ENCODE measurements around the gene TLDC2.

Gene TLDC2

GRCh38 chr20:36865076-36865860 lies 10.7 kb upstream of the TLDC2 start:
- no peak for TF ChIP-seq CTCF (IDR thresholded peaks at IDR 0.05; ENCODE audit: unreplicated experiment in 3 of 3)
- no peaks in the 10 kb centered on the region for H3K9me3 Mint-ChIP-seq
- H3K4me3 Mint-ChIP-seq: peak overlapping the region; percentile 83 to 87 (median 87)
- peak overlapping the region; percentile 55 to 74 (median 60) for H3K27ac Mint-ChIP-seq
- no peaks in the 10 kb centered on the region for H3K36me3 Mint-ChIP-seq (ENCODE audit: low read depth)
- H3K4me1 Mint-ChIP-seq: peaks cover 18% of the 10 kb centered on the region
- no peaks in the 10 kb centered on the region for H3K27me3 Mint-ChIP-seq (ENCODE audit: low read depth)

GRCh38 chr20:36865861-36866149 lies 10.1 kb upstream of the TLDC2 start:
- Mint-ChIP-seq H3K4me3 (peak overlapping the region; percentile 75 to 87 (median 83)), H3K27ac (peak overlapping the region; percentile 11 to 60 (median 46)), H3K36me3 (ENCODE audit: low read depth) (no peaks in the 10 kb centered on the region), H3K9me3 (no peaks in the 10 kb centered on the region), H3K4me1 (peaks cover 13% of the 10 kb centered on the region), H3K27me3 (ENCODE audit: low read depth) (no peaks in the 10 kb centered on the region)
- no peak for TF ChIP-seq CTCF (IDR thresholded peaks at IDR 0.05; ENCODE audit: unreplicated experiment in 3 of 3)

- H3K27ac Mint-ChIP-seq: peak overlapping the region; percentile 3 to 60 (median 54)
- H3K9me3 Mint-ChIP-seq: no peaks in the 10 kb centered on the region
- H3K4me1 Mint-ChIP-seq: peaks cover 9% of the 10 kb centered on the region
- H3K27me3 Mint-ChIP-seq (ENCODE audit: low read depth): no peaks in the 10 kb centered on the region
- TF ChIP-seq CTCF (IDR thresholded peaks at IDR 0.05; ENCODE audit: unreplicated experiment in 3 of 3): no peak
- no peaks in the 10 kb centered on the region for H3K36me3 Mint-ChIP-seq (ENCODE audit: low read depth)
- peak overlapping the region; percentile 75 to 87 (median 83) for H3K4me3 Mint-ChIP-seq
Observed at GRCh38 chr20:36866164-36866563, 9.8 kb upstream of the TLDC2 start.

GRCh38 chr20:36866681-36867495 lies 9.1 kb upstream of the TLDC2 start:
- Mint-ChIP-seq H3K27ac (peak overlapping the region; percentile 3 to 60 (median 54)), H3K4me3 (peak overlapping the region; percentile 75 to 87 (median 83)), H3K36me3 (ENCODE audit: low read depth) (no peaks in the 10 kb centered on the region), H3K27me3 (ENCODE audit: low read depth) (no peaks in the 10 kb centered on the region), H3K9me3 (no peaks in the 10 kb centered on the region), H3K4me1 (peaks cover 3% of the 10 kb centered on the region)
- TF ChIP-seq CTCF (IDR thresholded peaks at IDR 0.05; ENCODE audit: unreplicated experiment in 3 of 3): no peak

GRCh38 chr20:36871640-36872570 lies 4.0 kb upstream of the TLDC2 start:
- Mint-ChIP-seq H3K27ac (no peak overlapping the region), H3K4me1 (no peaks in the 10 kb centered on the region), H3K36me3 (ENCODE audit: low read depth) (no peaks in the 10 kb centered on the region), H3K9me3 (no peaks in the 10 kb centered on the region), H3K4me3 (no peak overlapping the region), H3K27me3 (ENCODE audit: low read depth) (peaks cover 3% of the 10 kb centered on the region)
- TF ChIP-seq CTCF (IDR thresholded peaks at IDR 0.05; ENCODE audit: unreplicated experiment in 3 of 3): no peak
